Renal cortical epithelial cell (primary cell): ENCODE data around the gene DTNBP1. TPM values are rescaled to one million over a fixed set of nuclear protein-coding genes. Genes with fewer than 3 reads are reported as not detected.

ENCODE experiments used
- DNase-seq: peaks from one replicate; pipeline ENCODE4 v3.0.0-alpha.2; 2011; ENCODE audit warnings: low read depth
- total RNA-seq: library from RNA; depleted of rRNA; stranded (reverse); fragments of >200 nt; gene quantifications from 2 replicates; pipeline ENCODE4 v1.2.3, GENCODE V29; 2014

Gene DTNBP1
- total RNA-seq, 1 donor from 2014 or later = 15.1 TPM

GRCh38 chr6:15501826-15502445, 160.9 kb downstream of the DTNBP1 start:
- DNase-seq = peak; percentile 79

GRCh38 chr6:15500901-15501825, 161.7 kb downstream of the DTNBP1 start:
- DNase-seq = no peak

GRCh38 chr6:15500078-15500740, 162.6 kb downstream of the DTNBP1 start:
- DNase-seq = no peak

GRCh38 chr6:15499591-15499990, 163.2 kb downstream of the DTNBP1 start:
- DNase-seq = no peak

GRCh38 chr6:15499125-15499524, 163.7 kb downstream of the DTNBP1 start:
- no peak for DNase-seq

- DNase-seq = no peak
Observed at GRCh38 chr6:15498640-15499039, 164.2 kb downstream of the DTNBP1 start.

- no peak for DNase-seq
Observed at GRCh38 chr6:15496345-15497131, 166.3 kb downstream of the DTNBP1 start.

- no peak for DNase-seq
Observed at GRCh38 chr6:15495375-15495901, 167.4 kb downstream of the DTNBP1 start.

GRCh38 chr6:15493437-15494168, 169.2 kb downstream of the DTNBP1 start:
- no peak for DNase-seq

GRCh38 chr6:15491986-15492269, 170.9 kb downstream of the DTNBP1 start:
- no peak for DNase-seq

GRCh38 chr6:15491255-15491985, 171.4 kb downstream of the DTNBP1 start:
- DNase-seq = peak; percentile 50

GRCh38 chr6:15490242-15491100, 172.4 kb downstream of the DTNBP1 start:
- DNase-seq = no peak

- no peak for DNase-seq
Observed at GRCh38 chr6:15489261-15489962, 173.4 kb downstream of the DTNBP1 start.

- DNase-seq = no peak
Observed at GRCh38 chr6:15487262-15487661, 175.6 kb downstream of the DTNBP1 start.

GRCh38 chr6:15485936-15486335, 176.9 kb downstream of the DTNBP1 start:
- DNase-seq = peak; percentile 46

GRCh38 chr6:15484821-15485220, 178.0 kb downstream of the DTNBP1 start:
- no peak for DNase-seq

- no peak for DNase-seq
Observed at GRCh38 chr6:15484140-15484539, 178.7 kb downstream of the DTNBP1 start.

- DNase-seq = no peak
Observed at GRCh38 chr6:15483060-15483459, 179.8 kb downstream of the DTNBP1 start.
